SK-N-MC (cell line): Measurements from ENCODE around the gene A3GALT2.

Experiments
- EZH2 ChIP-seq: fragments of 200-600 bp; sonication (generic); IDR thresholded peaks from one replicate; pipeline ENCODE4 v1.6.1; 2017; ENCODE audit warnings: antibody characterized with exemption
- FOXP2 ChIP-seq: optimal IDR thresholded peaks from 2 replicates; pipeline ENCODE3; 2011; ENCODE audit warnings: mild to moderate bottlenecking, moderate library complexity; ENCODE audit not compliant: insufficient read depth; ENCODE audit errors: extremely low read length, control extremely low read depth
- POLR2AphosphoS5 ChIP-seq: IDR thresholded peaks from 2 replicates; pipeline ENCODE4 v1.6.1; 2012; ENCODE audit warnings: mild to moderate bottlenecking, low read depth, low read length, borderline replicate concordance

- TF ChIP-seq POLR2AphosphoS5 (no peak), EZH2 (no peak), FOXP2 (no peak)
Measured at GRCh38 chr1:33365560-33365997, 44.7 kb upstream of the A3GALT2 start.
